HG02763 (cell line): ENCODE measurements around the gene CKB.
A peak's percentile ranks its signal among the peaks of the same experiment; 100 is the strongest.
"Not testable (repeated sequence)": the region's sequence is repeated elsewhere in the genome, so short reads cannot be mapped to it uniquely, and the experiment has no call there.

Experiments used
- ATAC-seq: cut with Tn5 transposase; IDR thresholded peaks from one replicate; pipeline ENCODE4 v1.9.1; 2021; ENCODE audit warnings: mild to moderate bottlenecking, moderate library complexity; ENCODE audit not compliant: unreplicated experiment

Gene CKB

DNA sequence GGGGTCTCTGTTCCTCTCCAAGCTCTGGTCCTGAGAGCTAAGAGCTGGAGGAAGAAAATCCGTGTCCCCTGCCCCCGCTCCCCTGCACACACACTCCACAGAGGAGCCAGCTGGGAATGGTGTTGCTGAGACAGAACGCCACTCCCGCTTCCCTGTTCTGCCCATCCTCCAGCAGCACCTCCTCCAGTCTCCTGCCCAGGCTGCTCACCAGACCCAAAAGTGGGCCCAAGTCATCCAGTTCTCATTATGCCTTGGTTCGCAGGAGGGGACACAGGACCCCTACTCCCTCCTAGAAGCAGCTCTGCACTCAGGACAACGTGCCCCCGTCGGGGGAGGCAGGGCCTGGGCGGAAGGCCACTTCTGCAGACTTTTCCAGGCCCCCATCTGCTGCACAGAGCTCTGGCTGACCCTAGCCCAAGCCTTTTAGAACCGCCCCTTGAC lies 5.5 kb upstream of the CKB start:
- ATAC-seq, result no peak

DNA sequence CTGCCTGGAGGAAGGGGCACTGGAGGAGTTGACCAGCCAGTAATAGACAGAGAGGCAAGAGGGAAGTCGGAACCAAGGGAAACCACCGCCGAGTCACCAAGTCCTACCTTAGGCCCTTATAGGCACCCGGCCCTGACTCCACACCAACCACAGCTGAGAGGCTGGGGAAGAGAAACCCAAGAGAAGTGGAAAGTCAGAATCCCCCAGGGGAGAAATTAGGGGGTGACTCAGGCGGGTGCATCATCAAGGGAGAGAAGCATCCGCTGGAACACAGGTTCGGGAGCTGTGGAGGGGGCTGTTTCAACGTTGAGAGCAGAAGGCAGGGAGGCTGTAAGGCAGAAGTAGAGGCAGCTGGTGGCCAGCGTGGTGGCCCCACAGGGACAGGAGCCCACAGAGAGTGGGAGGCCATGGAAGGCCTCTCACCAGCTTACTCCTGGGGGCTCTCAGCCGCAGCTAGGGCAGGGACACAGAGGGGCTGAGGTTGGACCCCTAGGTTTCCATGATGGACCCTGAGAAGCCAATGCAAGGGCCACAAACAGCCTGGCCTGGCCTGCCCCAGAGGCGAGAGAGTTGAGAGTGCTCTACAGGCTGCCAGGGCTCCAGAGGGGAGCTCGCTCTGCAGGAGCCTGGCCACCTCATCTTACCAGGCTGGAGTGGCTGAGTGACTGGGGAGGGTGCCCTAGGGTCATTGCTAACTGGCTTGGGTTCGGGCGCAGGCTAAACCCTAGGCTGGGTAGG lies 4.9 kb upstream of the CKB start:
- peak; percentile 49 for ATAC-seq

DNA sequence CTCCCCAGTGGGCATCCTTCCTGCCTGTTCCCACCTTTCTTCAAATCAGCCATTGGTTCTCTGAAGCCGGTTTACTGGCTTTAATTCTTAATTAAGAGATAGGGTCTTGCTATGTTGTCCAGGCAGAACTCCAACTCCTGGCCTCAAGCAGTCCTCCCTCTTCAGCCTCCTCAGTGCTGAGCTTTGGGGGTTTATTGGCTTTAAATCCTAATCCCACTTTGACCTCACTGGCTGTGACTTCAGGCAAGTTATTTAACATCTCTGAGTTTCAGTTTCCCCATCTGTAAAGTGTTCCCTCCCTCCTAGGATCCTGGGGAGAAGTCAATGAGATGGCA lies 4.3 kb upstream of the CKB start:
- no peak for ATAC-seq

DNA sequence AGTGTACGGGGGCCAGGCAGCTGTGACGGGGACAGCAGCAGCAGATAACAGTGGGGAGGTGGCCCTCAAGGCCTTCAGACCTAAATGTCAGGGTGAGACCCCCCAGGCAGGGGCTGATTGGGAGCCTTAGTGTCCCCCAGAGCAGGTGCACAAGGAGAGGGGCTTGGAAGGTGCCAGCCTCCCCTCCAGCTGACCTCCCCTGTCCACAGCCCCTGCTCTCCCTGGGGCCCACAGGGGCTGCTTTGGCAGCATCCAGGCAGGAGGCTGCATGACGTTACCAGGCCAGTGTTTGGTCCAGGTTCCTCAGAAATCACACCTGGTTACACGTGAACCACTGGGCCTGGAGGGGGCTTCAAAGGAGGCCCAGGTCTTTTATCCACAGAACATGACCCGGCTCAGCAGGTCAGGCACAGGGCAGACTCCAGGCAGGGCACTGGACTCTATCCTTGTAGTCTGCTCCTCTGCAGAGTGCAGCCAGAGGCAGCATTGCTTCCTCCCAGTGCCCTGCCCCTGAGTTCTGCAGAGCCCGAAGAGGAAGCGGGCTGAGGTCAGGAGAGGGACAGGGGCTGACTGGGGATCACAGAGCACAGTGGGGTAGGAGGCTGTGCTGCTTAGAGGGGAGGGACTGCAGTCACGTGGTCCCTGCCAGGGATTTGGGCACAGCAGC lies 3.8 kb upstream of the CKB start:
- no peak for ATAC-seq

DNA sequence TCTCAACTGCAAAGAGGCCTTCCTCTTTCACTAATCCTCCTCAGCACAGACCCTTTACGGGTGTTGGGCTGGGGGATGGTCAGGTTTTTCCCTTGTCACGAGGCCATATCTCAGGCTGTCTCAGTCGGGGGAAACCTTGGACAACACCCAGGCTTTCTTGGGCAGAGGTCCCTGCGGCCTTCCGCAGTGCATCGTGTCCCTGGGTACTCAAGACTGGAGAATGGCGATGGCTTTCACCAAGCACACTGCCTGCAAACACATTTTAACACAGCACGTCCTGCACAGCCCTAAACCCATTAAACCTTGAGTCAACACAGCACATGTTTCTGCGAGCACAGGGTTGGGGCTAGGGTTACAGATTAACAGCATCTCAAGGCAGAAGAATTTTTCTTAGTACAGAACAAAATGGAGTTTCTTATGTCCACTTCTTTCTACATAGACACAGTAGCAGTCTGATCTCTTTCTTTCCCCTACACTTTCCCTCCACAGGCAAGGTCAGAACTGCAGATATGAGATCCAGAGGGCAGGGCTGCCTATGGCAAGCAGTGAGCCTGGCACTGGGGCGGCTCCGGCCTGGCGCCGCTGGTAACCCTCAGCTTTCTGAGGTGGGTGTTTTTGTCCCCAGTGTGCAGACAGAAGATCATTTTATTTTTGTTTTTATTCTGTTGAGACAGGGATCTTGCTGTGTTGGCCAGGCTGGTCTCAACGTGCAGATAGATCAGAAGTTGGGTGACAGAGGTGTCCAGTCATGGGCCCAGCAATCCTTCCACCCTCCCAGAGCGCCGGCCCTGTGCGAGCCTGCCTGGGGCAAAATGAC lies 3.0 kb upstream of the CKB start:
- not testable (repeated sequence) for ATAC-seq

DNA sequence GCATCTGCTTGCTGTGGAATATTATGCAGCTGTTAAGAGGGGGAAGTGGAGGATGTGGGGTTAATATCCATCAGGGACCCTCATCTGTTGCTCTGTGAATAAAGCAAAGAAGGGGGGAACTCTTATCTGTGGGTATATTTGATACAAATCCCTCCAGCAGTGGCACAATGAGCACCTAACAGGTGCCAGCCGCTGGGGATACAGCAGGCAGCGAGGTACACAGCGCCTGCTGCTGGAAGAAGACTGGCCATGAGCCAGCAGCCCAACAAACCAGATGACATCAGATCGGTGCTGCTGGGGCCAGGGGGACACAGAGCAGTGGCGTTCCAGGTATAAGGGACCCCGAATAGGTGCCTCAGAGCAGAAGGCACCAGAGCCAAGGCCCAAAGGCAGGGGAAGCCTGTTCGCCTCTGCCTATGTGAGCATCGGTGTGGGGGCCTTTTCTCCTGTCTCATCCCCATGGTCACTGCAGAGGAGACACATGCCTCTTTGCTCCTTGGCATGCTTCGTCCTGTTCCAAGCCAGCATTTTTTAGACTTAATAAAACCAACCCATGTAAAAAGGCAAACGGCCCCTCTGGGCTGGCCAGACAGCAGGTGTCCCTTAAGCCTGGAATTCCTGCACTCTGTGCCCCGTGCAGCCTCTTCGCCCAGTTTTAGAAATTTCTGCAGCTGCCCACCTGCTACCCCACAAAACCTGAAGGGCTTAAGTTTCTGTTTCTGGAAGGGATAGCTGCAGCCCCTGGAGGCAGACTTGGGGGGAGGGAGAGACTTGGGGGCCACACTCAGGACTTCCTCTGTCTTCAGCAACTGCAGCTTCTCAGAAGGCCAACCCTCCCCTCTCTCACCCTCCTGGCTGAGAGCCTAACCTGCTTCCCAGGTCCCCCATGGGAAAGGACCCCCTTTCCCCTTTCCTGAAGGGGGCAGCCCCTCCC lies 1.6 kb upstream of the CKB start:
- ATAC-seq, result no peak

DNA sequence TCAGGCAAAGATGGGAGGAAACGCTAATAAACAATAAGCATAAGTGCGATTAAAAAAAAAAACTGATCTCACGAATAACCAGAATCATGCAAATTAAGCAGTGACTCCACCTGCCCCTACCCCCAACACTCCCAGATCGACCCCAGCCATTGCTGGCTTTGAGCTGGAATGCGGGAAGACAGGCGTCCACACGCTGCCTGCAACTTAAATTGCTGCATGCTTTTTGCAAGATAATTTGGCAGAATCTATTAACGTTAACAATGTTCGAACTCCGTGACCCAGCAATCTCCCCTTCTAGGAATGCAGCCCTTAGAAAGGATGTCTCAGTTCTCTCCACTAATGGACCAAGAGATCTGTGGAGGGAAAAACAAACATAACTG lies 935 bp upstream of the CKB start:
- no peak for ATAC-seq

DNA sequence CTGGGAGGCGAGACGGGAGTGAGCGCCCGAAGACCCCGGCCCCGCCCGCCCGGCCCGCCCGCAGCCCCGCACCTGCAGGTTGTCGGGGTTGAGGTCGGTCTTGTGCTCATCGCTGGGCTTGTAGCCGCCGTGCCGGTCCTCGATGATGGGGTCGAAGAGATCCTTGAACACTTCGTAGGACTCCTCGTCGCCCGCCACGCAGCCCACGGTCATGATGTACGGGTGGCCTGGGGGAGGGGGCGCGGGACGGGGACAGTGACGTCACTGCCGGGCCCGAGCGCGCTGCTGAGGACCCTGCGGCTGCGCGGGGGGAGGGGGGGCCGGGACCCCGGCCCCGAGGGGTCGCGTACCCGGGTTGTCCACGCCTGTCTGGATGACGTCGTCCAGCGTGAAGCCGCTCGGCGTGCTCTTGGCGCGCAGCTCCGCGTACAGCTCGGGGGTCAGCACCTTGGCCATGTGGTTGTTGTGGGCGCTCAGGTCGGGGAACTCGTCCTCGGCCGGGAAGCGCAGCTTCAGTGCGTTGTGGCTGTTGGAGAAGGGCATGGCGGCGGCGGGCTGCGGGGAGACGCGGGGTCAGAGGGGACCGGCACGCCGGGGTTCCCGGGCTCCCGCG lies 573 bp downstream of the CKB start:
- no peak for ATAC-seq

DNA sequence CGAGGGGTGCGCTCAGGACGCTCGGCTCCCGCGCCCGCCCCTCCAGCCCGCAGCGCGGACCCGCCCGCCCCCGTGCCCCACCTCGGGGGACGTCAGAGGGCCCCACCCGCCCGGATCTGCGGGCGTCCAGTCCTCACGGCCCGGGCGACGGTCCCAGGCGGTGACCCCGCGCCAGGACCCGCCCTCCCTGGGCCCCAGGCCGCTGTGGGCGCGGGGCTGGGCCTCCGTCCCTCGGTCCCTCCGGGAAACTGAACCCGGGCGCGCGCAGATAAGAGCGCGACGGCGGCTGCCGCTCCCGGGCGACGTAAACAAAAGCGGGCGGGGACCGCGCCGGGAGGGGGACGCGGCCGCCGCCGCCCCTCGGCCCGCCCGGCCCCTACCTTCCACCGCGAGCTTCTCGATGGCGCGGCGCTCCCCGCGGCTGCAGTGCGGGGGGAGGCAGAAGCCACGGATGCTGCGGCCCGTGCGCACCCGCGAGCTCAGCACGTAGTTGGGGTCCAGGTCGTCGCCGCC lies 1.1 kb downstream of the CKB start:
- ATAC-seq, result no peak

DNA sequence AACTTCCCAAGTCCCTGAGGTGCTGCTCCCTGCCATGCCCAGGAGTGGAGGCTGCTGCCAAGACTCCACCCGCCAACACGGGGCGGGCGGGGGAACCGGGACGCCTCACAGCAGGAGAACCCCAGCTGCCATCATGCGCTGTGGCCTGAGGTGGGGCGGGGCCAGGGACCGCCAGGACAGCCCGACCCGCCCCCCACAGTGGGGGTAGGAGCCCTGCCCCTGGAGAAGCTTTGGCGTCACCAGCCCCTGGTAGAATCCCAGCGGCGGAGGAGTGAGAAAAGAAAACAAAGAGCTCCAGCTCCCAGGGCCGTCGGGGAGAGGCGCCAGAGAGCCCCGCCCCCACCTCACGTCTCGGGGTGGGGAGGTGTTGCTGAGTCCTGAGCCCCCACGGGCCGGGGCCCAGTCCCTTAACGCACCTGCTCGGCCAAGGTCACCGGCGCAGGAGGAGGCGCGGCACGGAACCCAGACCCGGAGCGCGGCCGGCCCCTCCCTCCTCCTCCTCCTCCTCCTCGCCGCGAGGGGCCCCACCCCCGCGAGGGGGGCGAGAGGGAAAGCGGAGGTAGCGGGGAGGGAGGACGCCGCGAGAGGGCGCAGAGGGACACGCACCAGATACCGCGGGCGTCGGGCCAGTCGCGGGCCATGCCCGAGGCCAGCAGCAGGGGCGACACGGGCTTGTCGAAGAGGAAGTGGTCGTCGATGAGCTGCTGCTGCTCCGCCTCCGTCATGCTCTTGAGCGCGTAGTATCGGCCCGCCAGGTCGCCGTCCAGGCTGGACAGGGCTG lies 1.8 kb downstream of the CKB start:
- ATAC-seq, result no peak

DNA sequence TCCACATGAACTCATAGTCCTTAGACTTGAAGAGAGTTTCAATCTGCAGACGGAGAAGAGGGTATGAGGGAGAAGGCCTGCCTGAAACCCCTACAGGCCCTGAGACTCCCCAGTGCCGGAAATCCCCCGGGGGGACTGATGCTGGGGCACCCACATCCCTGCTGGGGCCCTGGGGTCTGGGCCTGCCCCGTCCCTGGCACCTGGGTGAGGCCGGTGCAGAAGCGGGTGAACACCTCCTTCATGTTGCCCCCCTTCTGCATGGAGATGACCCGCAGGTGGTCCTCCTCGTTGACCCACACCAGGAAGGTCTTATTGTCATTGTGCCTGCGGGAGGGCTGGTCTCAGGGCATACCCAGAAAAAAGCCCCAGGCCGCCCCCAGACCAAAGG lies 2.4 kb downstream of the CKB start:
- ATAC-seq, result no peak

DNA sequence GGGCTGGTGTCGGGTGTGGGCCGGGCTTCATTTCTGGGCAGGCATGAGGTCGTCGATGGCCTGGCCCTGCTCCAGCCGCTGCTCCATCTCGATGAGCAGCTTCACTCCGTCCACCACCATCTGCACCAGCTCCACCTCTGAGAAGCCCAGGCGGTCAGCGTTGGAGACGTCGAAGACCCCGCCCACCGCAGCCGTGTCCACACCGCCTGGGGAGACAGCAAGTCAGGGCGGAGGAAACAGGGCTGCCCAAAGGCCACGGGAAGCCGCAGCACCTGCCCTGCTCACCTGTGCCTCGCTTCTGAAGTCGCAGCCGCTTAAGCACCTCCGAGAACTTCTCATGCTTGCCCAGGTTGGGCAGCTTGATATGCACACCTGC lies 2.8 kb downstream of the CKB start:
- ATAC-seq, result no peak

DNA sequence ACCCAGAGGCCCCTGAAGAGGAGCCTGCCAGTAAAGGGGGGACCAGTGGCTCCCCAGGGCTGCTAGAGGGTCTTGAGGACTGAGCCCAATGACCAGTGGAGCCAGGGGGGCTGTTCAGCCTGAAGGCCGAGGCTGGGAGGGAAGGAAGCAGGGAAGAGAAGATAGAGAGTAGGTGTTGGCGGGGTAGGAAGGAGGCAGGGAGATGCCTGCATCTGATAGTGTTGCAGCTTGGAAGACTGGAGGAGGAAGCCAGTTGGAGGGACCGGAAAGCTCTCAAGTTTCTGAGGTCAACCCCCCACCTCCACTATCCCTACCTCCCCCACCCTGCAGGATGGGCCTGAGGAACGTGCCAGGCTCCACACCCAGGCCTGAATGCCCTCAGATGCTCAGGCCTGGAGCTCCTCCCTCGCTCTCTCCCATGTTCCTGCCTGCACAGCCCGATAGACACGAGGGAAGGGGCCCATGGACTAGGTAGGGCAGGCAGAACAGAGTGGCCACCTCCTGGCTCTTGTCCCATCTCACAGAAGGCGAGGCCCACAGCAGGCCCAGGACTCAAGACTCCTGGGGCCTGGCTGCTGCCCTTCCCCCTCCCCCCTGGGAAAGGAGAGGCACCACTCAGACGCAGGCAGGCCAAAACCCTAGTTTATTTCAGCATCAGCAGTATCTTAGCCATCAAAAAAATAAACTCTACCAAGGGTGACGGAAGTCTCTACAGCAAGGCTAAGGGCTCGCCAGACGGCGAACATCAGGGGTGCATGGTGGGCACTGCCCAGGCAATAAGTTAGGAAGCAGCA lies 3.4 kb downstream of the CKB start:
- ATAC-seq, result no peak

DNA sequence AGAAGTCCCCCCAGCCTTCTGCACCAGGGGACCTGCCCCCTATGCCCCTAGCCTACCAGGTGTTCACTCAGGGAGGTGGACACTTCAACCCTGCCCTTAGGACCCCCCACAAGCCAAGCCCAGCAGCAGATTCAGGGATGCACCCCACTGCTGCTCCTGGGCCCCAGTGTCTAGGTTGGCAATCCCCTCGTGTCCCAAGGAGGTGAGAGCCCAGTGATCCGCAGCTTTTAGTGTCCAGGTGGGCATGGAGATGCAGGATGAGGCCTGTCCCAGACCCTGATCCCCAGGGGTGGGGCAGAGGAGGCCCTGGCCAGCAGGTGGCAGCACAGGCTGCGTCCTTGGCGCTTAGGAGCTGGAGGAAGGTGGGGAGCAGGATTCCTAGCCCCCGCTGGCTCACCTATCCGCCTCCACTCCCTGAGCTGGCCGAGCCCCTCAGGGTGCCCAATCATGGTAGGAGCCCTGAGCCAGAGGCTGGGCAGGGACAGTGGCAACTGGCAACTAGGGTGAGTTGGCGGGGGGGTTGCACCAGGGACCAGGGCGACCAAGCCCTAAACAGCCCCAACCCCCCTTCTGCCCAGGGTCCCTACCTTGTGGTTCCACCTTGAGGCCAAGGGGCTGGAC lies 4.1 kb downstream of the CKB start:
- no peak for ATAC-seq

DNA sequence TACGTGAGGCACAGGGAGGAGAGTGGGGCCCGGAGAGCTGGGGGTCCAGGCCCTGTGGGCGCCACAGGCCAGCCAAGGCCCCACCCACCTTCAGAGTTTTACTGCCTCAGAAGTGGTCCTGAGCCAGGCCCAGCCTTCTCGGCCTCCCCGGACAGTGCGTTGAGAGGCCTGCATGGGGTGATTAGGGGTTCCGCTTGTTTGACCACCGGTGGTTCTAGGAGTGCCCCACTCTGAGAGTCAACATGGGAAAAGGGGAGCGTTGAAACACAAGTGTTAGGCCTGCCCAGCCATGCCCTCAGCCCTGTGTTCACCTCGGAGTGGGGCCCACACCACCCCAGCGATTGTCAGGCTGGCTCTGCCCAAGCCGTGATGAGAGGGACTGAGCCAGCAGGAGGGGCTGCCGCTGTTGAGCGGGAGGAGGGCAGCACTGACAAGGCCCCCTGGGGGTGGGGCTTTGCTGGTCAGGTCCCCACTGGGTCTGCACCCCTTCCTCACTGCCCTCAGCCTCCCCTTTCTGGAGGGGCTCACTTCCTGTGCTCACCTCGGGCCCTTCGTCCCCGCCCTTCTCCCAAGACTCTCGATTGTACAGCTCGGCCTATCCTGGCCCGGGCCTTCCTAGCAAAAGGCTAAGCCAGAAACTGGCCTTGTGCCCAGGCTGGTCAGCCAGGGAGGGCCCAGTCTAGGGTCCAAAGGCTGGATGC lies 4.8 kb downstream of the CKB start:
- no peak for ATAC-seq

DNA sequence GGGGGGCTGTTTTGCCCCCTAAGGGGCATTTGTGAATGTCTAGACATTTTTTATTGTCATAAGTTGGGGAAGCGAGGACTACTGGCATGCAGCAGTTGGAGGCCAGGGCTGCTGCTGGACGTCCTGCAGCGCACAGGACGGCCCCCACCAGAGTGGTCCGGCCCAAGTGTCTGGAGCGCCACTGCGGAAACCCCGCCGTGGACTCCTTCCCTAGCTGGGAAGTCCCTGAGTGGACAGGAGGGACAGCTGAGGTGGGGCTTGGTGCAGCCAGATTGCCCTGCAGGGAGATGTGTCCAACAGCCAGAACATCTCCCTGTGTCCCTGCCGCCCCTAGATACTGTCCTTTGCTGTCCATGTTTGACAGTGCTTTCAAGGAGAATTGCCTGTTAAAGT lies 5.5 kb downstream of the CKB start:
- no peak for ATAC-seq

DNA sequence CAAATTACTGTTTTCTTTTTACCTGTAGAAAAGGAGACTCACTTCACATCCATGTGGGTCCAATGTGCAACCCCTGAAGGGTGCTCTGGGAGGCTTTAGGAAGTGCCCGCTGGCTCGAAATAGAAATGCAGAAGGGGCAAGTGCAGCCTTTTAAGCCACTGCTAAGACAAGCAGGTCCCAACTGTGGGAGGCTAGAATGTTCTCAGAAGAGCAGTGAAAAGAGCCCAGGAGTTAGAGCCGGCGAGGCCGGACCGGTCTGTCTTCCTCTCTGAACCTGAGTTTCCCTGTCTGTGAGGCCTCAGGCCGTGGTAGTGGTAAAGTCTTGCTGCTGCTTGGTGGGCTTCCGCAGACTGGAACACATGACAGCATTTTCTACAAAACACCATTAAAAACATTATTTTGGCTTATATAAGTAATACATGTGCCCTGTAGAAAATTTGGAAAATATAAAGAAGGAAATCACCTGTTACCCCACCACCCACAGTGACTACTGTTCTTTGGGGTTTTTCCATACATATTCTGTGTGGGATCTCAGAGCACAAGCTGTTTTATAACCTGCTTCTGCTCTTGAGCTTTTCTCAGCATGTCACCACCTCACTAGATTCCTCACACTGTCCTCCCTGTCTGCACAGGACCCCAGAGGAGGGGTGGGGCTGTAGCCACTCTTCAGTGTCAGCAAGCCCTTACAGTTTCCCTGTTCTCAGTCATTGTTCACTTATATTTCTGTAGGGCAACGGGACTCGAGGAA lies 6.0 kb downstream of the CKB start:
- ATAC-seq, result no peak
